ENCODE results near the gene LGALS7. TPM values are rescaled to one million over a fixed set of nuclear protein-coding genes. Genes with fewer than 3 reads are reported as not detected.

LGALS7 gene
- total and polyA plus RNA-seq, 2 of the 13 experiments (the other 11 are each of a cell fraction or from before 2014, with no cell fraction given): 0.73 TPM; not detected in 1

DNA sequence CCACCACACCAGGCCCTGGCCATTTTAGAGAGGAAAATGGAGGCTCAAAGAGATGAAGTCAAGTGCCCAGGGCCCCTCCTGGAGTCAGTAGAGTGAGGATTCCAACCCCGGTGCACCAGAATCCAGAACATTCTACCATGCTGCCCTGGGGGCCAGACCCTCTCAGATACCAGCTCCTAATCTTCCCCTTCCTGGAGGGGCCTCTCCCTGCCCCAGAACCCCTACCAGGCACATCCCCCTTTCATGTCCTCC lies 40.1 kb downstream of the LGALS7 start:
- no CpG with 5 or more reads among the region's 1 CpG for WGBS (ENCODE audit: low lambda C conversion rate)
- CTCF ChIA-PET (ENCODE audit: low intra/inter-chr PET ratio, low total read pairs): no interaction called here

DNA sequence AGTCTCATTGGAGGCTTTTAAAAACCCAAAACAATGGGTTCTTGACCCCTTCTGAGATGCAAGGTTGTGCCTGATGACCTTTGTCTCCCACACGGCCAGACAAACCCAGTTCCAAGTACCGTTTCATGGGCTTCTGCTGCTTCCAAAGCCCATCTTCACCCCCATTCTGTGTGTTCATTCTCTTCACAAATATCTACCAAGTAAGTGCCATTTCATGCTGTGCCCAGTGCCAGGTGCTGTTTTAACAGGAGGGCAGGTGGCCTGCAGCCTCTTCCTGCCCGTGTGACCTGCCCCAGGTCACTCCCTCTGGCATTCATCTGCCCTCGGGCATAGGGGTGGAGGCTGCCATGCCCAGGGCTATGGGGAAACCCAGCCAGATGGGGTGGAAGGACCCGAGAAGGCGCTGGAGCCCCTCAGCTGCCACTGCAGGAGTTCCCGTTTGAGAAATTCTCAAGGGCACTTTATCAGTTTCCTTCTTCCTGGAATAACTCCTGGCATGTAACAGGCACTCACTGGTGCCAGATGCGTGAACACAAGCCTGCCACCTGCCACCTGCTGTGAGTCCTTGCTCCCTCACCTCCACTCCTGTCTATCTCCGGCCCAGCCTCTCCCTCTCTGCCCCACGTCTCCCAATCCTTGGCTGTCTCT lies 41.5 kb downstream of the LGALS7 start:
- Histone ChIP-seq H3K79me2 (ENCODE audit: insufficient read depth, low read length) (no peaks in the 10 kb centered on the region), H3K4me2 (ENCODE audit: low read depth, low read length) (no peak overlapping the region), H3K4me3 (replicated peaks in 1 of 3; ENCODE audit: insufficient read depth in 1 of 3, low read depth in 2 of 3, low read length in 3 of 3) (no peak overlapping the region), H3K27me3 (ENCODE audit: control insufficient read depth in 1 of 2, insufficient read depth in 2 of 2, low read length in 2 of 2) (no peaks in the 10 kb centered on the region), H2AFZ (ENCODE audit: low read length) (no peak overlapping the region), H3K36me3 (replicated peaks in 1 of 2; ENCODE audit: control insufficient read depth in 1 of 2, insufficient read depth in 2 of 2, low read length in 2 of 2) (peaks cover 10 to 25% of the 10 kb centered on the region in 2 experiments; a peak in 4 of 5 replicates), H3K27ac (ENCODE audit: extremely low read length, insufficient read depth, low read length) (no peak overlapping the region), H3K9ac (ENCODE audit: insufficient read depth, low read depth, low read length) (no peak overlapping the region), H3K4me1 (ENCODE audit: insufficient read depth, low read length) (peaks cover 24% of the 10 kb centered on the region), H3K9me3 (ENCODE audit: low read length) (no peaks in the 10 kb centered on the region), H4K20me1 (ENCODE audit: insufficient read depth, low read length) (no peaks in the 10 kb centered on the region)
- ATAC-seq: no peak
- no peak for DNase-seq (ENCODE audit: low spot score)
- in situ Hi-C loops (cut with HindIII; ENCODE audit: extremely low pct_ligation_motif_present, low pct_unique_long_range_greater_than_20kb): loop anchor here (25.0 kb wide), 1 partner anchor 181 kb away; the partner anchor contains the start of gene CCER2
- intact Hi-C loops (cut with micrococcal nuclease; ENCODE audit: unreplicated experiment): loop anchor here (5.0 kb wide), 2 partner anchors 101 to 201 kb away; partner anchors contain the start of genes ECH1, MRPS12 and SARS2
- FAIRE-seq: no peak
- ChIA-PET CTCF (ENCODE audit: low intra/inter-chr PET ratio, low total read pairs) (no interaction called here), POLR2A (interaction anchor here (1.1 kb wide), 1 partner anchor 100 kb away, joined by 4 read pairs; the partner anchor contains the start of gene ECH1)
- WGBS (ENCODE audit: low lambda C conversion rate): 87% methylated on average over 10 of the region's 10 CpGs
- BruUV-seq (replicated peaks): no TSS peak
- TF ChIP-seq POLR2A (IDR thresholded peaks at IDR 0.05; ENCODE audit: insufficient read depth in 1 of 2, low read depth in 2 of 2, low read length in 2 of 2): peak in 1 of 2 experiments; percentile 50; a peak in 1 of 4 replicates
- TF ChIP-seq POLR2G (IDR thresholded peaks at IDR 0.05; ENCODE audit: low read depth, low read length): peak; percentile 58
- TF ChIP-seq RBM22 (optimal IDR thresholded peaks at IDR 0.05; ENCODE audit: low read length): peak; percentile 82
- TF ChIP-seq, protein P1, sequence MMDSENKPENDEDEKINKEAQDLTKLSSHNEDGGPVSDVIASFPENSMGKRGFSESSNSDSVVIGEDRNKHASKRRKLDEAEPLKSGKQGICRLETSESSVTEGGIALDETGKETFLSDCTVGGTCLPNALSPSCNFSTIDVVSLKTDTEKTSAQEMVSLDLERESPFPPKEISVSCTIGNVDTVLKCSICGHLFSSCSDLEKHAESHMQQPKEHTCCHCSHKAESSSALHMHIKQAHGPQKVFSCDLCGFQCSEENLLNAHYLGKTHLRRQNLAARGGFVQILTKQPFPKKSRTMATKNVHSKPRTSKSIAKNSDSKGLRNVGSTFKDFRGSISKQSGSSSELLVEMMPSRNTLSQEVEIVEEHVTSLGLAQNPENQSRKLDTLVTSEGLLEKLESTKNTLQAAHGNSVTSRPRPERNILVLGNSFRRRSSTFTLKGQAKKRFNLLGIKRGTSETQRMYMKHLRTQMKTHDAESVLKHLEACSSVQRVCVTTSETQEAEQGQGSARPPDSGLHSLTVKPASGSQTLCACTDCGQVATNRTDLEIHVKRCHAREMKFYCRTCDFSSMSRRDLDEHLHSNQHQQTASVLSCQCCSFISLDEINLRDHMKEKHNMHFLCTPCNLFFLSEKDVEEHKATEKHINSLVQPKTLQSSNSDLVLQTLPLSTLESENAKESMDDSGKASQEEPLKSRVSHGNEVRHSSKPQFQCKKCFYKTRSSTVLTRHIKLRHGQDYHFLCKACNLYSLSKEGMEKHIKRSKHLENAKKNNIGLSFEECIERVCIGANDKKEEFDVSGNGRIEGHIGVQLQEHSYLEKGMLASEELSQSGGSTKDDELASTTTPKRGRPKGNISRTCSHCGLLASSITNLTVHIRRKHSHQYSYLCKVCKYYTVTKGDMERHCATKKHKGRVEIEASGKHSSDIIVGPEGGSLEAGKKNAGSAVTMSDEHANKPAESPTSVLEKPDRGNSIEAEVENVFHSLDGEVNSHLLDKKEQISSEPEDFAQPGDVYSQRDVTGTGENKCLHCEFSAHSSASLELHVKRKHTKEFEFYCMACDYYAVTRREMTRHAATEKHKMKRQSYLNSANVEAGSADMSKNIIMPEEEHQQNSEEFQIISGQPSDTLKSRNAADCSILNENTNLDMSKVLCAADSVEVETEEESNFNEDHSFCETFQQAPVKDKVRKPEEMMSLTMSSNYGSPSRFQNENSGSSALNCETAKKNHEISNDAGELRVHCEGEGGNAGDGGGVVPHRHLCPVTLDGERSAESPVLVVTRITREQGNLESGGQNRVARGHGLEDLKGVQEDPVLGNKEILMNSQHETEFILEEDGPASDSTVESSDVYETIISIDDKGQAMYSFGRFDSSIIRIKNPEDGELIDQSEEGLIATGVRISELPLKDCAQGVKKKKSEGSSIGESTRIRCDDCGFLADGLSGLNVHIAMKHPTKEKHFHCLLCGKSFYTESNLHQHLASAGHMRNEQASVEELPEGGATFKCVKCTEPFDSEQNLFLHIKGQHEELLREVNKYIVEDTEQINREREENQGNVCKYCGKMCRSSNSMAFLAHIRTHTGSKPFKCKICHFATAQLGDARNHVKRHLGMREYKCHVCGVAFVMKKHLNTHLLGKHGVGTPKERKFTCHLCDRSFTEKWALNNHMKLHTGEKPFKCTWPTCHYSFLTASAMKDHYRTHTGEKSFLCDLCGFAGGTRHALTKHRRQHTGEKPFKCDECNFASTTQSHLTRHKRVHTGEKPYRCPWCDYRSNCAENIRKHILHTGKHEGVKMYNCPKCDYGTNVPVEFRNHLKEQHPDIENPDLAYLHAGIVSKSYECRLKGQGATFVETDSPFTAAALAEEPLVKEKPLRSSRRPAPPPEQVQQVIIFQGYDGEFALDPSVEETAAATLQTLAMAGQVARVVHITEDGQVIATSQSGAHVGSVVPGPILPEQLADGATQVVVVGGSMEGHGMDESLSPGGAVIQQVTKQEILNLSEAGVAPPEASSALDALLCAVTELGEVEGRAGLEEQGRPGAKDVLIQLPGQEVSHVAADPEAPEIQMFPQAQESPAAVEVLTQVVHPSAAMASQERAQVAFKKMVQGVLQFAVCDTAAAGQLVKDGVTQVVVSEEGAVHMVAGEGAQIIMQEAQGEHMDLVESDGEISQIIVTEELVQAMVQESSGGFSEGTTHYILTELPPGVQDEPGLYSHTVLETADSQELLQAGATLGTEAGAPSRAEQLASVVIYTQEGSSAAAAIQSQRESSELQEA (CRISPR knock-in tag; IDR thresholded peaks at IDR 0.05; ENCODE audit: not compliant biosample characterization): no peak
- no peak; the same call in 1 of the 2 replicates for TF ChIP-seq POLR2AphosphoS5 (IDR thresholded peaks at IDR 0.05; ENCODE audit: low read depth, low read length)
- TF ChIP-seq PHF21A (CRISPR knock-in tag; IDR thresholded peaks at IDR 0.05): no peak
- peak; percentile 83 for TF ChIP-seq AGO2 (optimal IDR thresholded peaks at IDR 0.05; ENCODE audit: low read depth, low read length)
- TF ChIP-seq ZNF781 (CRISPR knock-in tag; IDR thresholded peaks at IDR 0.05; ENCODE audit: borderline replicate concordance, not compliant biosample characterization): no peak

More for the DNA sequence above, 40.1 kb downstream of the LGALS7 start:
- peaks cover 6 to 12% of the 10 kb centered on the region in 2 experiments; a peak in 3 of 5 replicates for H3K36me3 ChIP-seq (replicated peaks in 1 of 2; ENCODE audit: control insufficient read depth in 1 of 2, insufficient read depth in 2 of 2, low read length in 2 of 2)
- in situ Hi-C loops (cut with HindIII; ENCODE audit: extremely low pct_ligation_motif_present, low pct_unique_long_range_greater_than_20kb): loop anchor here (25.0 kb wide), 1 partner anchor 179 kb away; the partner anchor contains the start of gene CCER2
- no peak overlapping the region for H3K9ac ChIP-seq (ENCODE audit: insufficient read depth, low read depth, low read length)
- no peaks in the 10 kb centered on the region for H3K27me3 ChIP-seq (ENCODE audit: control insufficient read depth in 1 of 2, insufficient read depth in 2 of 2, low read length in 2 of 2)
- H3K4me1 ChIP-seq (ENCODE audit: insufficient read depth, low read length): peaks cover 38% of the 10 kb centered on the region
- H3K4me3 ChIP-seq (replicated peaks in 1 of 3; ENCODE audit: insufficient read depth in 1 of 3, low read depth in 2 of 3, low read length in 3 of 3): no peak overlapping the region
- no peak for TF ChIP-seq KDM2A (CRISPR knock-in tag; IDR thresholded peaks at IDR 0.05; ENCODE audit: borderline replicate concordance, low read depth)
- TF ChIP-seq POLR2G (IDR thresholded peaks at IDR 0.05; ENCODE audit: low read depth, low read length): peak; percentile 34; the same call in 1 of the 2 replicates
- H3K79me2 ChIP-seq (ENCODE audit: insufficient read depth, low read length): no peaks in the 10 kb centered on the region
- no peak for DNase-seq (ENCODE audit: low spot score)
- H3K27ac ChIP-seq (ENCODE audit: extremely low read length, insufficient read depth, low read length): no peak overlapping the region
- H3K4me2 ChIP-seq (ENCODE audit: low read depth, low read length): no peak overlapping the region
- H4K20me1 ChIP-seq (ENCODE audit: insufficient read depth, low read length): no peaks in the 10 kb centered on the region
- no peaks in the 10 kb centered on the region for H3K9me3 ChIP-seq (ENCODE audit: low read length)
- POLR2A ChIA-PET: interaction anchor here (0.7 to 1.1 kb wide), 4 partner anchors 32 to 145 kb away, joined by 3 to 4 read pairs (median 3); partner anchors contain the start of gene RINL
- no peak for FAIRE-seq
- intact Hi-C loops (cut with micrococcal nuclease; ENCODE audit: unreplicated experiment): loop anchor here (5.0 kb wide), 2 partner anchors 99 to 199 kb away; partner anchors contain the start of genes ECH1, MRPS12 and SARS2
- no TSS peak for BruUV-seq (replicated peaks)
- ATAC-seq: no peak
- H2AFZ ChIP-seq (ENCODE audit: low read length): no peak overlapping the region

Measured in HepG2 (cell line).